H1 (cell line): ENCODE results near the gene BAZ1B. TPM values are rescaled to one million over a fixed set of nuclear protein-coding genes. Genes with fewer than 3 reads are reported as not detected.

ENCODE experiments used
- CTCF ChIA-PET: fragments of 300-600 bp; sonication (Branson Sonifier 250); formaldehyde crosslinking; loops from one replicate; lab custom pipeline; 2021; ENCODE audit not compliant: partially characterized antibody; lab: Charles Lee
- POLR2A ChIA-PET: fragments of 300-600 bp; sonication (Branson Sonifier 250); formaldehyde crosslinking; loops from one replicate; lab custom pipeline; 2021; ENCODE audit warnings: inconsistent platforms; ENCODE audit not compliant: partially characterized antibody; lab: Charles Lee
- DNase-seq, 2 experiments: peaks; one replicate each; pipeline versions ENCODE4 v3.0.0 to v3.0.0-alpha.2; 2010 to 2022; ENCODE audit warnings: low spot score in 2 of 2, low read depth in 1 of 2, mixed read lengths in 1 of 2
- FAIRE-seq: peaks from 2 replicates; lab custom pipeline; 2011; peaks lifted over from hg19 to GRCh38; lab: Jason Lieb, UNC
- H2AFZ ChIP-seq: 2 replicates; pipeline ENCODE4 v1.8.1; 2012; ENCODE audit warnings: low read length, inconsistent platforms
- H2AK5ac ChIP-seq: 2 replicates; pipeline ENCODE4 v1.6.1; 2013; ENCODE audit warnings: low read depth, low read length
- H2BK120ac ChIP-seq: replicated peaks from 2 replicates; pipeline ENCODE3; 2013; ENCODE audit warnings: low read depth, low read length, inconsistent platforms
- H2BK12ac ChIP-seq: 2 replicates; pipeline ENCODE4 v1.6.1; 2013; ENCODE audit warnings: low read depth, low read length
- H2BK15ac ChIP-seq: 2 replicates; pipeline ENCODE4 v1.6.1; 2013; ENCODE audit warnings: low read length
- H2BK20ac ChIP-seq: 2 replicates; pipeline ENCODE4 v1.6.1; 2013; ENCODE audit warnings: low read length
- H2BK5ac ChIP-seq: 2 replicates; pipeline ENCODE4 v1.6.1; 2013; ENCODE audit warnings: low read depth, low read length
- H3K14ac ChIP-seq: 2 replicates; pipeline ENCODE4 v1.6.1; 2013; ENCODE audit warnings: inconsistent platforms; ENCODE audit not compliant: insufficient read length
- H3K18ac ChIP-seq: 2 replicates; pipeline ENCODE4 v1.6.1; 2013; ENCODE audit warnings: low read length; ENCODE audit errors: extremely low read depth
- H3K23ac ChIP-seq: 2 replicates; pipeline ENCODE4 v1.6.1; 2013; ENCODE audit warnings: inconsistent platforms; ENCODE audit not compliant: insufficient read length
- H3K23me2 ChIP-seq: 2 replicates; pipeline ENCODE4 v1.6.1; 2013; ENCODE audit warnings: low read depth, low read length
- H3K27ac ChIP-seq: 2 replicates; pipeline ENCODE4 v1.6.1; 2011; ENCODE audit warnings: low read depth, low read length, inconsistent platforms
- H3K27me3 ChIP-seq, 4 experiments: replicated peaks in 1 of 4; 1 replicate in 1 of 4; 2 replicates in 3 of 4; pipeline versions ENCODE4 v1.6.1 to v1.8.1; 2011 to 2013; ENCODE audit warnings: low read length in 3 of 4, mild to moderate bottlenecking in 3 of 4, inconsistent platforms in 2 of 4, mixed read lengths in 2 of 4, moderate library complexity in 1 of 4; ENCODE audit not compliant: control insufficient read depth in 3 of 4, insufficient read depth in 3 of 4; ENCODE audit errors: extremely low read depth in 1 of 4
- H3K36me3 ChIP-seq, 4 experiments: 2 replicates each; pipeline versions ENCODE4 v1.6.1 to v1.8.1; 2011 to 2013; ENCODE audit warnings: mild to moderate bottlenecking in 4 of 4, low read length in 3 of 4, moderate library complexity in 2 of 4, control low read depth in 1 of 4, inconsistent platforms in 1 of 4; ENCODE audit not compliant: insufficient read depth in 4 of 4, control insufficient read depth in 2 of 4
- H3K4ac ChIP-seq: replicated peaks from 2 replicates; pipeline ENCODE3; 2013; ENCODE audit warnings: low read length, low read depth, mixed read lengths, inconsistent platforms; ENCODE audit not compliant: insufficient read length
- H3K4me1 ChIP-seq, 4 experiments: replicated peaks in 1 of 4; 1 replicate in 1 of 4; 2 replicates in 3 of 4; pipeline versions ENCODE4 v1.6.1 to v1.8.1; 2011 to 2013; ENCODE audit warnings: low read length in 3 of 4, inconsistent platforms in 2 of 4, mixed read lengths in 1 of 4; ENCODE audit not compliant: insufficient read depth in 4 of 4, control insufficient read depth in 3 of 4
- H3K4me2 ChIP-seq, 2 experiments: 2 replicates each; pipeline versions ENCODE4 v1.6.1 to v1.8.1; 2011 to 2013; ENCODE audit warnings: low read depth in 2 of 2, low read length in 2 of 2, control low read depth in 1 of 2, inconsistent platforms in 1 of 2, mild to moderate bottlenecking in 1 of 2; ENCODE audit not compliant: insufficient read depth in 1 of 2
- H3K4me3 ChIP-seq, 4 experiments: fragments of 200-600, 300-600 bp in 1 of 4; sonication (generic), shearing (Covaris generic), sonication (Bioruptor Twin) in 1 of 4; 2 replicates each; pipeline versions ENCODE4 v1.5.1 to v1.8.1; 2011 to 2016; ENCODE audit warnings: low read length in 4 of 4, low read depth in 3 of 4, control low read depth in 2 of 4, inconsistent platforms in 2 of 4, mild to moderate bottlenecking in 2 of 4, mixed read lengths in 1 of 4, moderate library complexity in 1 of 4; ENCODE audit not compliant: insufficient read depth in 2 of 4; ENCODE audit errors: extremely low read depth in 1 of 4
- H3K56ac ChIP-seq: replicated peaks from 2 replicates; pipeline ENCODE3; 2013; ENCODE audit warnings: low read depth, mild to moderate bottlenecking, mixed read lengths, low read length, inconsistent platforms; ENCODE audit not compliant: insufficient read length
- H3K79me1 ChIP-seq: 2 replicates; pipeline ENCODE4 v1.6.1; 2013; ENCODE audit warnings: low read depth, low read length, control low read depth
- H3K79me2 ChIP-seq, 2 experiments: 2 replicates each; pipeline versions ENCODE4 v1.6.1 to v1.8.1; 2012 to 2013; ENCODE audit warnings: low read length in 2 of 2, mild to moderate bottlenecking in 2 of 2, inconsistent platforms in 1 of 2; ENCODE audit not compliant: insufficient read depth in 2 of 2, control insufficient read depth in 1 of 2
- H3K9ac ChIP-seq, 4 experiments: replicated peaks in 1 of 4; 1 replicate in 1 of 4; 2 replicates in 3 of 4; pipeline versions ENCODE4 v1.6.1 to v1.8.1; 2011 to 2013; ENCODE audit warnings: low read depth in 3 of 4, low read length in 3 of 4, control low read depth in 2 of 4, mild to moderate bottlenecking in 2 of 4, moderate library complexity in 2 of 4, inconsistent platforms in 1 of 4; ENCODE audit errors: extremely low read depth in 1 of 4
- H3K9me3 ChIP-seq, 2 experiments: 2 replicates each; pipeline versions ENCODE4 v1.6.1 to v1.8.1; 2012 to 2013; ENCODE audit warnings: mild to moderate bottlenecking in 2 of 2, moderate library complexity in 2 of 2, control low read depth in 1 of 2, inconsistent platforms in 1 of 2, low read depth in 1 of 2, low read length in 1 of 2, mixed read lengths in 1 of 2; ENCODE audit not compliant: insufficient read depth in 2 of 2
- H4K20me1 ChIP-seq, 2 experiments: replicated peaks in 1 of 2; 2 replicates each; pipeline versions ENCODE3 to v1.8.1; 2011 to 2013; ENCODE audit warnings: inconsistent platforms in 2 of 2, low read length in 2 of 2, mild to moderate bottlenecking in 1 of 2; ENCODE audit not compliant: insufficient read depth in 2 of 2, control insufficient read depth in 1 of 2
- H4K5ac ChIP-seq: 2 replicates; pipeline ENCODE4 v1.6.1; 2013; ENCODE audit warnings: low read length, low read depth, mixed read lengths, inconsistent platforms; ENCODE audit not compliant: insufficient read length
- H4K8ac ChIP-seq: 2 replicates; pipeline ENCODE4 v1.8.0; 2013; ENCODE audit warnings: mild to moderate bottlenecking, moderate library complexity, low read length, inconsistent platforms; ENCODE audit not compliant: insufficient read depth; ENCODE audit errors: extremely low read depth
- H4K91ac ChIP-seq: replicated peaks from 2 replicates; pipeline ENCODE3; 2013; ENCODE audit warnings: low read length, mixed read lengths, inconsistent platforms; ENCODE audit not compliant: insufficient read length
- ASH2L ChIP-seq: fragments of 200-600, 300-600 bp; sonication (generic); IDR thresholded peaks from one replicate; pipeline ENCODE4 v1.7.1; 2017; ENCODE audit warnings: low read length
- KDM5A ChIP-seq: fragments of 200-600 bp; IDR thresholded peaks from 2 replicates; pipeline ENCODE4 v1.7.1; 2012; ENCODE audit warnings: mild to moderate bottlenecking, low read length, inconsistent platforms, mixed read lengths
- MAX ChIP-seq: IDR thresholded peaks from 2 replicates; pipeline ENCODE4 v1.6.1; 2012; ENCODE audit warnings: inconsistent platforms
- POLR2AphosphoS5 ChIP-seq: IDR thresholded peaks from 2 replicates; pipeline ENCODE4 v1.6.1; 2011; ENCODE audit warnings: low read depth, low read length
- TEAD4 ChIP-seq: IDR thresholded peaks from 2 replicates; pipeline ENCODE4 v1.6.1; 2012; ENCODE audit warnings: low read depth, low read length, inconsistent platforms, mixed read lengths
- YY1 ChIP-seq: IDR thresholded peaks from 2 replicates; pipeline ENCODE4 v1.6.1; 2011; ENCODE audit warnings: low read depth, mild to moderate bottlenecking, low read length
- ZNF274 ChIP-seq: IDR thresholded peaks from 2 replicates; pipeline ENCODE4 v1.7.0; 2012; ENCODE audit warnings: low read length, borderline replicate concordance; ENCODE audit errors: extremely low read depth
- WGBS, 2 experiments: shearing (Covaris generic) in 1 of 2; methylation state at CpG; one replicate each; pipeline versions ENCODE4 v1.1.6 to v1.1.7; 2013 to 2015; ENCODE audit warnings: low lambda C conversion rate in 2 of 2, mixed read lengths in 2 of 2, inconsistent platforms in 1 of 2, low coverage in 1 of 2, missing lambda C conversion rate in 1 of 2; ENCODE audit not compliant: insufficient replicate concordance in 2 of 2, insufficient coverage in 1 of 2, insufficient read length in 1 of 2; ENCODE audit errors: extremely low coverage in 1 of 2, missing lambda C conversion rate in 1 of 2; 5-methylcytosine and 5-hydroxymethylcytosine counted together
- polyA plus RNA-seq, 7 experiments: library from polyadenylated mRNA; depleted of rRNA in 3 of 7; stranded (reverse) in 5 of 7; unstranded in 2 of 7; fragments of >200 nt in 5 of 7; fragments of 200-250 nt in 2 of 7; gene quantifications; 1 replicate in 5 of 7; 2 replicates in 1 of 7; 4 replicates in 1 of 7; pipeline versions ENCODE4 v1.2.1 to v1.2.3, GENCODE V29; 2011 to 2013; ENCODE audit warnings: missing spikeins in 2 of 7, mixed read lengths in 2 of 7
- total RNA-seq: library from RNA; stranded (reverse); fragmentation: NEBNext Ultra II Directional; extraction: Animal tissue kit (Norgen Biotek cat#: 25700); gene quantifications from 2 replicates; pipeline ENCODE4 v1.2.1, GENCODE V29; 2021

BAZ1B gene
- total and polyA plus RNA-seq, 2 of the 8 experiments (the other 6 are each of a cell fraction or from before 2014, with no cell fraction given) = 21.0 to 86.8 TPM

- no peak overlapping the region for H3K4ac ChIP-seq
These were observed 60.3 kb downstream of the BAZ1B start for GRCh38 chr7:73461782-73462285.

More at GRCh38 chr7:73461782-73462285, 60.3 kb downstream of the BAZ1B start:
- ChIA-PET CTCF (no interaction called here), POLR2A (no interaction called here)
- WGBS, 2 experiments = 92% methylated on average over 3 of the region's 3 CpGs; no CpG with 5 or more reads in 1 of the 2 experiments
- H4K91ac ChIP-seq = no peak overlapping the region
- no peaks in the 10 kb centered on the region for H3K9me3 ChIP-seq
- H2BK20ac ChIP-seq = no peak overlapping the region
- no peak overlapping the region for H2BK5ac ChIP-seq
- H3K23me2 ChIP-seq = no peaks in the 10 kb centered on the region
- H3K14ac ChIP-seq = no peak overlapping the region
- H2BK12ac ChIP-seq = no peak overlapping the region
- no peaks in the 10 kb centered on the region for H3K79me2 ChIP-seq
- no peak overlapping the region for H4K8ac ChIP-seq
- FAIRE-seq (no peak), DNase-seq (no peak)
- H2BK120ac ChIP-seq = no peak overlapping the region
- no peak overlapping the region for H3K18ac ChIP-seq
- no peak overlapping the region for H3K23ac ChIP-seq
- H4K5ac ChIP-seq = no peak overlapping the region
- no peaks in the 10 kb centered on the region for H3K27me3 ChIP-seq
- H3K9ac ChIP-seq = no peak overlapping the region
- TF ChIP-seq KDM5A (no peak), POLR2AphosphoS5 (no peak), ZNF274 (no peak), ASH2L (no peak), YY1 (no peak), MAX (no peak), TEAD4 (no peak)
- peaks cover 7 to 10% of the 10 kb centered on the region in 2 experiments for H4K20me1 ChIP-seq
- peaks cover 40 to 97% (median 80%) of the 10 kb centered on the region in 4 experiments for H3K36me3 ChIP-seq
- H3K79me1 ChIP-seq = no peaks in the 10 kb centered on the region; the same call in 1 of the 2 replicates
- H2BK15ac ChIP-seq = no peak overlapping the region
- H3K27ac ChIP-seq = no peak overlapping the region
- no peak overlapping the region for H3K56ac ChIP-seq
- no peak overlapping the region for H3K4me2 ChIP-seq
- no peak overlapping the region for H2AFZ ChIP-seq
- no peaks in the 10 kb centered on the region for H3K4me1 ChIP-seq
- no peak overlapping the region for H3K4me3 ChIP-seq
- H2AK5ac ChIP-seq = no peak overlapping the region
